GM18498 (cell line): Measurements from ENCODE around the gene CABP4.

Experiments
- ATAC-seq: cut with Tn5 transposase; IDR thresholded peaks from one replicate; pipeline ENCODE4 v1.9.1; 2021; ENCODE audit warnings: mild to moderate bottlenecking, moderate library complexity; ENCODE audit not compliant: unreplicated experiment

CABP4 gene

DNA sequence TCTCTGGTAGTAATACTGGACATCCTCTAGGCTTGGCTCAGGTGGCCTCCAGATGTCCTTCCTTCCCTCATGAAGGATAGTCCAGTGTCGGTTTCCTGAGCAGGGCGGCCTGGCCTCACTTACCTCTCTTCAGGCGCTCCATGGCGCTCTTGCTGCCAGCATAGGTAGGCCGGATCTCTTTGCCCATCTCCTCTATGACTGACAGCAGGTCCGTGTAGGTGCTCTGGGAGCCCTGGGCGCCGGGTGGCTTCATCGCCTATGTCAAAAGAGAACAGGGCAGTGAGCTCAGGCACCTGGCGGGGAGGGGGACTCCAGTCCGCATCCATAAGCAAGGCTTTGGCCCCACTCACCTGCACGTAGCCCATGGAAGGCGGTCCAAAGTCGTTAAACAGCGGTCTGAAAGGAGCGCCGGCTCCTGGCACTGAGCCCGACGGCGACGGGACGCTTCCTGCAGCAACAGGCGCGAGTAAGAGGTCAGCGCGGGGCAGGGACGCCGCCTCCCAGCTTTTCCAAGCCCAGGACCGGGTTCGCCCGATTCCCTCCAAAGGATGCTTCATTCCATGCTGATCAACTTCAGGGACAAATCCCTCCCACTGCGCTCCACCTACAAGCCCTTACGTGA lies 52.2 kb downstream of the CABP4 start:
- no peak for ATAC-seq

DNA sequence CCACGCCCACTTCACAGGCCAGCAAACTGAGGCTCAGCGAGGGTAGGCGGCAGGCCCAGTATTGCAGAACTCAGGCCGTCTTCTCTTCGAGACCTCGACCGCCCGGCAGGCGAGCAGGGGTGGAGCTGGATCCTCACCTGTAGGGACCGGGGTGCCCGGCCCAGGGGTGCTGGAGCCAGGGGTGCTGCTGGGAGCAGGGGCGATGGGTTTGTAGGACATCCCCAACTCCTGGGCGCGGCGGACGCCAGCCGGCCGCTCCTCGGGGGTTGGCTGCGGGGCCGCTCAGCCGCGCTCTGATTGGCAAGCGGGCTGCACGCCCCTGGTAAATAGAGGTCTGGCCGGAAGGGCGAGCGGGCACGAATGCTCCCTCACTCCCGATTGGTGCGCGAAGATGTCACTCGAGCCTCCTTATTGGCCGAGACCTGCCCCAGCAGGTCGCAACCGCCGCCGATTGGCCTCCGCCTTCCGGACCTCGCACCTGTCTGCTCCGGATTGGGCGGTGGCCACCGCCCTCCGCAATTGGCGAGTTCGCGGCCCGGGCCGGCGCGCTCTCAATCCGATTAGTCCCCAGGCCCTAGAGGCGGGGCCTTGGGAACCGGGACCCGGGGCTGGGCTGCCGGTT lies 52.8 kb downstream of the CABP4 start, which contains the start of gene CDK2AP2:
Gene CDK2AP2, minus strand, starts transcription at position 299 of the 622 bp plus-strand sequence. Its CDS starts 80 bp downstream, at position 219.
- ATAC-seq, result peak; percentile 79

DNA sequence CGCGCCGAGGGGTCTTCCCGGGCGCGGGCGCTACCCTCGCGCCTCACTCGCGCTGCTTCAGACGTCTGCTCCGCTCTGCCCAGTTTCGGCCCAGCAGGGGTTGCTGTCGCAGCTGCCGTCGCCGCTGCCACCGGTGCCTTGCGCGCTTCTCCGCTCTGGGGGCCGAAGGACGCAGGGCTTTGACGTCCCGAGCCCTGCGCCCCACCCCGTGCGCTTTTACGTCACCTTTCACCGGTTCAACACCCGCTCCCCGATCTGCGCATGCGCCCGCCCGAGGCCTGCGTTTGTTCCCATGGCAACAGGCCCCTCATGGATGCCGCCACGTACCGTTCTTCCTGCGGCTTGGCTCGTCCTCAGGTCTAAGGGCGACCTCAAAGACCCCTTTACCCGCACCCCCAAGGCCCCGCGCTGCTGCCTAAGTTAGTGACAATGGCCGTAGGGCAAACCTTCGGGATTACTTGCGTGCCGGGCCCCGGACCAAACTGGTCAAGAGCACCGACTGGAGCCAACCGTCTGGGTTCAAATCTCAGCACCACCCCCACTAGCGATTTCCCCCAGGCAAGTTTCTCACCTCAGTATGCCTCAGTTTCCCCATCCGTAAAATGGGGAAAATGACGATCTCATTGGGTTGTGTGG lies 53.5 kb downstream of the CABP4 start:
- ATAC-seq, result peak; percentile 51

DNA sequence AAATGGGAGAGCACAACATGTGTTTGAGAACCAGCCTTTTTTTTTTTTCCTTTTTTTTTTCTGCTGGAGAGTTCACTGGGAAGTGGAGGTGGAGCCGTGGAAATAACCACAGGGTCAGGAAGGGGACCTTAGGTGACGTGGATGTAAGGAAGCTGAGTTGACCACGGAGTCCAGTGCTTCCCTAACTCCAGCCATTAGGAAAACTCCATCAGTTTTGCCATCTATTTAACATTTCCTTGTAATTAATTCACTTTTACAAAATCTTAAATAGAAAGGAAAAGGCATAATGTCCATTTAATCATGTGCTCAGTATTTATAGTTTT lies 54.8 kb downstream of the CABP4 start:
- no peak for ATAC-seq
